D721Med (cell line): Measurements from ENCODE around the gene DEFB124.
"Not testable (repeated sequence)": the region's sequence is repeated elsewhere in the genome, so short reads cannot be mapped to it uniquely, and the experiment has no call there.

Experiments used
- DNase-seq: peaks from one replicate; pipeline ENCODE4 v3.0.0; 2011; ENCODE audit warnings: low spot score; ENCODE audit not compliant: insufficient read length
- FAIRE-seq: peaks from 2 replicates; lab custom pipeline; 2011; peaks lifted over from hg19 to GRCh38; lab: Jason Lieb, UNC
- TF ChIP-seq, protein P1 (sequence below): IDR thresholded peaks from 2 replicates; pipeline ENCODE4 v1.5.1; 2012; ENCODE audit warnings: mild to moderate bottlenecking, control low read depth; ENCODE audit not compliant: insufficient read depth; ENCODE audit errors: missing control alignments

DEFB124 gene

GRCh38 chr20:31474758-31475427 is at the start of gene DEFB124, which contains the start of gene REM1:
TSS of gene DEFB124 (minus strand) at chr20:31475127. CDS start at chr20:31473013, 2,114 bp downstream.
TSS of gene REM1 (plus strand) at chr20:31475288. CDS start at chr20:31476446, 1,158 bp downstream.
- DNase-seq = no peak
- TF ChIP-seq, protein P1, sequence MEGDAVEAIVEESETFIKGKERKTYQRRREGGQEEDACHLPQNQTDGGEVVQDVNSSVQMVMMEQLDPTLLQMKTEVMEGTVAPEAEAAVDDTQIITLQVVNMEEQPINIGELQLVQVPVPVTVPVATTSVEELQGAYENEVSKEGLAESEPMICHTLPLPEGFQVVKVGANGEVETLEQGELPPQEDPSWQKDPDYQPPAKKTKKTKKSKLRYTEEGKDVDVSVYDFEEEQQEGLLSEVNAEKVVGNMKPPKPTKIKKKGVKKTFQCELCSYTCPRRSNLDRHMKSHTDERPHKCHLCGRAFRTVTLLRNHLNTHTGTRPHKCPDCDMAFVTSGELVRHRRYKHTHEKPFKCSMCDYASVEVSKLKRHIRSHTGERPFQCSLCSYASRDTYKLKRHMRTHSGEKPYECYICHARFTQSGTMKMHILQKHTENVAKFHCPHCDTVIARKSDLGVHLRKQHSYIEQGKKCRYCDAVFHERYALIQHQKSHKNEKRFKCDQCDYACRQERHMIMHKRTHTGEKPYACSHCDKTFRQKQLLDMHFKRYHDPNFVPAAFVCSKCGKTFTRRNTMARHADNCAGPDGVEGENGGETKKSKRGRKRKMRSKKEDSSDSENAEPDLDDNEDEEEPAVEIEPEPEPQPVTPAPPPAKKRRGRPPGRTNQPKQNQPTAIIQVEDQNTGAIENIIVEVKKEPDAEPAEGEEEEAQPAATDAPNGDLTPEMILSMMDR = no peak

DNA sequence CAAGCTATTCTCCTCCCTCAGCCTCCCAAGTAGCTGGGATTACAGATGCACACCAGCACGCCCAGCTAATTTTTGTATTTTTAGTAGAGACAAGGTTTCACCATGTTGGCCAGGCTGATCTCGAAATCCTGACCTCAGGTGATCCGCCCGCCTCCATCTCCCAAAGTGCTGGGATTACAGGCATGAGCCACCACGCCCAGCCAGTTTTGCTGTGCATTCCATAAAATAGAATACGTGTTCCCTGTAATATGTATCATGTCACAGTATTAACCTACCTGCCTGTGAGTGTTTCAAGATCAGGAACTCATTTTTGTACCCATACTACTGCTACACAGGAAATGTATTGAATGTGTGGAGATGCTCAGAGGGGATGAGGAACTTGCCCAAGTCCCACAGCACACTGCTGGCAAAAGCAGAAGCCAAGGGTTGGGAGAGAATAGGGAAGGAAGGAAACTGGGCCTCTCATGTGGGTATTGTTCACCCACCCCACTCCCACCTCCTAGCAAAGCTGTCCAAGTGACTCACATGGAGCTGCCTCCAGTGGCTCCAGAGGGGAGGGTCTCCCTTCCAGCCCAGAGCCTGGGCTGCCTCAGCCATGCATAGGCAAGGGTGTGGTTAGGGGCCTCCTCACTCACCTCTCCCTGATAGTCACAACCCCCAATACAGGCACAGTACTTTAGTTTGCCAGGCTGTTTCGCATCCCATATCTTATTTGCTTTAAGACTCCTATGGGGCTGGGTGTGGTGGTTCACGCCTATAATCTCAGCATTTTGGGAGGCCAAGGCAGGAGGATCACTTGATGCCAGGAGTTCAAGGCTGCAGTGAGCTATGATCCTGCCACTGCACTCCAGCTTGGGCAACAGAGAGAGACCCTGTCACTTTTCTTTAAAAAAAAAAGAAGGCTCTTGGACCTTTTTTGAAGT is 48.7 kb upstream of the DEFB124 start:
- no peak for DNase-seq
- TF ChIP-seq, protein P1 = no peak

More at GRCh38 chr20:31474758-31475427, at the start of gene DEFB124, which contains the start of gene REM1:
- FAIRE-seq = no peak

GRCh38 chr20:31522731-31523130 is 47.8 kb upstream of the DEFB124 start:
- no peak for DNase-seq
- TF ChIP-seq, protein P1 = no peak
- FAIRE-seq = no peak

More for the DNA sequence above, 48.7 kb upstream of the DEFB124 start:
- FAIRE-seq = no peak

GRCh38 chr20:31521267-31521666 is 46.3 kb upstream of the DEFB124 start:
- FAIRE-seq, DNase-seq: not testable (repeated sequence)

DNA sequence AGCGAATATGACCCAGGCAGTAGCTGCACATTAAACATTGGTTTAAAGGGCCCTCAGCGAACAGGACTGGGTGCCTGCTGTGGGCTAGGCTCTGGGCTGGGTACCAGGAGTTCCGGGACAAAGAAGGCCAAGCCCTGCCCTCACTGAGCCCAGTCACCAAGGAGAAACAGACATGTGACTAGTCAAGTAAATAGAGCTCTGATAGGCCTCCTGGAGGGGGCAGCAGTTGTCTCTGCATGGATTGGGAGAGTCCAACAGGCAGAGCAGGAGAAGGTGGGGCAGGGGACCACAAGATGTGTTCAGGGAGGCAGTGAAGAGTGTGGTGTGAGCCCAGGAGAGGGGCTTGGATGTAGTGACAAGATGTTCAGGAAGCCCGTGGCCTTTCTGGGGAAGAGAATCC is 42.4 kb upstream of the DEFB124 start:
- TF ChIP-seq, protein P1 = peak; percentile 37
- peak; percentile 35 for DNase-seq
- no peak for FAIRE-seq

DNA sequence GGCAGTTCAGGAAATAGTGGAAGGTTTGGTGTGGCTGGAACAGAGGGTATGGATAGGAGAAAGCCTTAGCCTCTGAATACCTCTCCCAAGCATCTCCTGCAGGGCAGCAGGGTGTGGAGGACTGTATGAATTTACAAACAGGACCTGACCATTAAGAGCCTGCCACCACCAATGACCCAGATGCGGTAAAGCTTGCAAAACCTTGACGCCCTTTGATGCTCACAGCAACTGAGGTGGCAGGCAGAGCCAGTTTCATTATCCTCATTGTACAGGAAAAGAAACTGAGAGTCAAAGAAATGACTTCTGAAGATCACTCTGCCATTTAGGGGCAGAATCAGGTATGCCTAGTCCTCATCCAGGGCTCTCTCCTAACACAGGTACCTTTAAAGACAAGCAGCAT is 41.7 kb upstream of the DEFB124 start:
- no peak for FAIRE-seq
- TF ChIP-seq, protein P1 = no peak
- DNase-seq = no peak

- TF ChIP-seq, protein P1 = no peak
- FAIRE-seq (no peak), DNase-seq (no peak)
Measured at GRCh38 chr20:31516166-31516565, 41.2 kb upstream of the DEFB124 start.
